ENCODE measurements around the gene CHKA. TPM values are rescaled to one million over a fixed set of nuclear protein-coding genes. Genes with fewer than 3 reads are reported as not detected.

CHKA gene
- total and polyA plus RNA-seq, 2 donors (not counting 3 experiments of a cell fraction or from before 2014, with no cell fraction given): 21.4 to 25.1 TPM

DNA sequence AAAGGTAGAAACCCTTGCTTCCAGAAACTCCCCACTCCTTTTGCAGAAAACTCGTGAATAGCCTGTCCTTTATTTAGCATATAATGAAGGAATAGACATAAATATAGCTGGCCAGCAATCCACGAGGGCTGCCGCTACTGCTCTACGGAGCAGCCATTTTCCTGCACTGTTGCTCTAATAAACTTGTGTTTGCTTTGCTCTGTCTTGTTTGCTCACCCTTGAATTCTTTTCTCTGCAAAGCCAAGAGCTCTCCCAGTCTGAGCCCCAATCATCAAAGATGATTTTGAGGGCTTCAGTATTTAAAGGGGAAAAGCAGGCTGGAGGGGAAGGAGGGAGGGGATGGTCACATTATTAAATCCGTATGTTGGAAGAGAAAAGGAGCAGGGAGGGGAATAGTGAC is 16.6 kb upstream of the CHKA start:
- Histone ChIP-seq H3K9ac (replicated peaks; ENCODE audit: extremely low read depth, insufficient read depth, low read length) (no peak overlapping the region), H3K36me3 (ENCODE audit: control insufficient read depth in 2 of 2, extremely low read depth in 1 of 2, insufficient read depth in 2 of 2, low read length in 2 of 2) (no peaks in the 10 kb centered on the region), H3K9me3 (replicated peaks; ENCODE audit: control insufficient read depth, insufficient read depth, low read length) (no peaks in the 10 kb centered on the region), H2AFZ (ENCODE audit: low read depth, low read length) (no peak overlapping the region), H3K4me1 (ENCODE audit: control insufficient read depth, extremely low read depth, insufficient read depth, low read length) (no peaks in the 10 kb centered on the region), H3K4me2 (ENCODE audit: insufficient read depth, low read length) (no peak overlapping the region), H3K79me2 (ENCODE audit: control insufficient read depth, insufficient read depth, low read length) (no peaks in the 10 kb centered on the region), H3K27me3 (ENCODE audit: control insufficient read depth in 2 of 2, insufficient read depth in 2 of 2, low read length in 2 of 2) (no peaks in the 10 kb centered on the region), H3K27ac (ENCODE audit: insufficient read depth, low read depth, low read length) (no peak overlapping the region), H3K4me3 (replicated peaks in 1 of 3; ENCODE audit: insufficient read depth in 1 of 3, low read depth in 1 of 3, low read length in 3 of 3) (no peak overlapping the region), H3K9me1 (replicated peaks; ENCODE audit: control insufficient read depth, extremely low read depth, insufficient read depth, low read length) (no peaks in the 10 kb centered on the region), H4K20me1 (replicated peaks; ENCODE audit: control insufficient read depth, extremely low read depth, insufficient read depth, low read length) (no peaks in the 10 kb centered on the region)
- DNase-seq (ENCODE audit: low read depth, low spot score) (no peak), FAIRE-seq (no peak)
- no peak for TF ChIP-seq JUN (IDR thresholded peaks at IDR 0.05; ENCODE audit: borderline replicate concordance, insufficient read depth, insufficient read length, low read depth)
- TF ChIP-seq POLR2A (IDR thresholded peaks at IDR 0.05; ENCODE audit: low read depth, low read length): no peak
- TF ChIP-seq FOS (IDR thresholded peaks at IDR 0.05; ENCODE audit: borderline replicate concordance, insufficient read depth, low read length): no peak
- TF ChIP-seq, protein P1, sequence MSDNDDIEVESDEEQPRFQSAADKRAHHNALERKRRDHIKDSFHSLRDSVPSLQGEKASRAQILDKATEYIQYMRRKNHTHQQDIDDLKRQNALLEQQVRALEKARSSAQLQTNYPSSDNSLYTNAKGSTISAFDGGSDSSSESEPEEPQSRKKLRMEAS (IDR thresholded peaks at IDR 0.05; ENCODE audit: insufficient read depth, insufficient read length): no peak
- TF ChIP-seq EZH2 (IDR thresholded peaks at IDR 0.05; ENCODE audit: borderline replicate concordance, low read depth, low read length, severe bottlenecking): no peak
- no peak for TF ChIP-seq POLR2AphosphoS5 (IDR thresholded peaks at IDR 0.05; ENCODE audit: insufficient read depth, low read depth, low read length)
- no peak for TF ChIP-seq GATA2 (IDR thresholded peaks at IDR 0.05; ENCODE audit: insufficient read depth, insufficient read length, low read depth, low read length)
- no peak for TF ChIP-seq MYC (IDR thresholded peaks at IDR 0.05; ENCODE audit: low read depth, low read length)
- TF ChIP-seq, protein P2, sequence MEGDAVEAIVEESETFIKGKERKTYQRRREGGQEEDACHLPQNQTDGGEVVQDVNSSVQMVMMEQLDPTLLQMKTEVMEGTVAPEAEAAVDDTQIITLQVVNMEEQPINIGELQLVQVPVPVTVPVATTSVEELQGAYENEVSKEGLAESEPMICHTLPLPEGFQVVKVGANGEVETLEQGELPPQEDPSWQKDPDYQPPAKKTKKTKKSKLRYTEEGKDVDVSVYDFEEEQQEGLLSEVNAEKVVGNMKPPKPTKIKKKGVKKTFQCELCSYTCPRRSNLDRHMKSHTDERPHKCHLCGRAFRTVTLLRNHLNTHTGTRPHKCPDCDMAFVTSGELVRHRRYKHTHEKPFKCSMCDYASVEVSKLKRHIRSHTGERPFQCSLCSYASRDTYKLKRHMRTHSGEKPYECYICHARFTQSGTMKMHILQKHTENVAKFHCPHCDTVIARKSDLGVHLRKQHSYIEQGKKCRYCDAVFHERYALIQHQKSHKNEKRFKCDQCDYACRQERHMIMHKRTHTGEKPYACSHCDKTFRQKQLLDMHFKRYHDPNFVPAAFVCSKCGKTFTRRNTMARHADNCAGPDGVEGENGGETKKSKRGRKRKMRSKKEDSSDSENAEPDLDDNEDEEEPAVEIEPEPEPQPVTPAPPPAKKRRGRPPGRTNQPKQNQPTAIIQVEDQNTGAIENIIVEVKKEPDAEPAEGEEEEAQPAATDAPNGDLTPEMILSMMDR (IDR thresholded peaks at IDR 0.05; ENCODE audit: extremely low read depth in 1 of 2, insufficient read depth in 1 of 2, low read depth in 1 of 2, low read length in 2 of 2): no peak
- intact Hi-C loops (cut with micrococcal nuclease): no loop called here
- dilution Hi-C loops (cut with MboI; ENCODE audit: extremely low pct_ligation_motif_present, low sequenced_read_pairs): no loop called here
- ChIA-PET CTCF (interaction anchor here (1.0 to 1.2 kb wide), 3 partner anchors 10 to 59 kb away, joined by 3 to 4 read pairs (median 3); no protein-coding TSS in a partner anchor), POLR2A (no interaction called here)
- BruUV-seq (replicated peaks): no TSS peak

Data from endothelial cell of umbilical vein (primary cell).